Stimulated activated CD8-positive, alpha-beta memory T cell treated with anti-CD3 and anti-CD28 coated beads, Interleukin-12 subunit alpha, Interleukin-12 subunit beta, amount 100 ng/mL, for 24 hours (primary cell): ENCODE results near the gene CPEB2.
"Not testable (repeated sequence)": the region's sequence is repeated elsewhere in the genome, so short reads cannot be mapped to it uniquely, and the experiment has no call there.

ENCODE experiments used
- DNase-seq: peaks from one replicate; pipeline ENCODE4 v3.0.0-alpha.2; 2020; ENCODE audit errors: extremely low read depth

The CPEB2 gene

GRCh38 chr4:15054541-15054940, 52.3 kb downstream of the CPEB2 start:
- no peak for DNase-seq

- DNase-seq: no peak
These were observed 57.9 kb downstream of the CPEB2 start for GRCh38 chr4:15060213-15060612.

- no peak for DNase-seq
These were observed 61.1 kb downstream of the CPEB2 start for GRCh38 chr4:15063341-15063740.

- no peak for DNase-seq
These were observed 63.2 kb downstream of the CPEB2 start for GRCh38 chr4:15065516-15065915.

- DNase-seq: no peak
These were observed 63.9 kb downstream of the CPEB2 start for GRCh38 chr4:15066140-15066539.

GRCh38 chr4:15068298-15068697, 66.0 kb downstream of the CPEB2 start:
- DNase-seq: no peak

- no peak for DNase-seq
These were observed 73.6 kb downstream of the CPEB2 start for GRCh38 chr4:15075875-15076274.

GRCh38 chr4:15077969-15078368, 75.7 kb downstream of the CPEB2 start:
- DNase-seq: no peak

- DNase-seq: no peak
These were observed 76.7 kb downstream of the CPEB2 start for GRCh38 chr4:15078682-15079642.

- DNase-seq: no peak
These were observed 82.5 kb downstream of the CPEB2 start for GRCh38 chr4:15084780-15085179.

- DNase-seq: not testable (repeated sequence)
These were observed 83.5 kb downstream of the CPEB2 start for GRCh38 chr4:15085762-15086161.

- DNase-seq: not testable (repeated sequence)
These were observed 84.0 kb downstream of the CPEB2 start for GRCh38 chr4:15086259-15086658.

- no peak for DNase-seq
These were observed 86.2 kb downstream of the CPEB2 start for GRCh38 chr4:15088394-15089035.

- no peak for DNase-seq
These were observed 87.7 kb downstream of the CPEB2 start for GRCh38 chr4:15089979-15090378.

GRCh38 chr4:15100380-15100779, 98.1 kb downstream of the CPEB2 start:
- DNase-seq: no peak

GRCh38 chr4:15100994-15101695, 98.9 kb downstream of the CPEB2 start:
- DNase-seq: no peak

GRCh38 chr4:15104825-15105224, 102.5 kb downstream of the CPEB2 start:
- no peak for DNase-seq

- DNase-seq: no peak
These were observed 104.1 kb downstream of the CPEB2 start for GRCh38 chr4:15106399-15106798.

GRCh38 chr4:15109600-15109999, 107.3 kb downstream of the CPEB2 start:
- DNase-seq: no peak

- DNase-seq: no peak
These were observed 107.9 kb downstream of the CPEB2 start for GRCh38 chr4:15110120-15110571.

GRCh38 chr4:15116509-15117079, 114.3 kb downstream of the CPEB2 start:
- DNase-seq: no peak
